Endothelial cell of coronary artery (primary cell): ENCODE results near the gene CYP8B1. TPM values are rescaled to one million over a fixed set of nuclear protein-coding genes. Genes with fewer than 3 reads are reported as not detected.

Experiments used
- total RNA-seq: library from RNA; depleted of rRNA; stranded (reverse); fragments of >200 nt; gene quantifications from 2 replicates; pipeline ENCODE4 v1.2.3, GENCODE V29; 2014

CYP8B1 gene
- total RNA-seq: not detected in 2 replicates

DNA sequence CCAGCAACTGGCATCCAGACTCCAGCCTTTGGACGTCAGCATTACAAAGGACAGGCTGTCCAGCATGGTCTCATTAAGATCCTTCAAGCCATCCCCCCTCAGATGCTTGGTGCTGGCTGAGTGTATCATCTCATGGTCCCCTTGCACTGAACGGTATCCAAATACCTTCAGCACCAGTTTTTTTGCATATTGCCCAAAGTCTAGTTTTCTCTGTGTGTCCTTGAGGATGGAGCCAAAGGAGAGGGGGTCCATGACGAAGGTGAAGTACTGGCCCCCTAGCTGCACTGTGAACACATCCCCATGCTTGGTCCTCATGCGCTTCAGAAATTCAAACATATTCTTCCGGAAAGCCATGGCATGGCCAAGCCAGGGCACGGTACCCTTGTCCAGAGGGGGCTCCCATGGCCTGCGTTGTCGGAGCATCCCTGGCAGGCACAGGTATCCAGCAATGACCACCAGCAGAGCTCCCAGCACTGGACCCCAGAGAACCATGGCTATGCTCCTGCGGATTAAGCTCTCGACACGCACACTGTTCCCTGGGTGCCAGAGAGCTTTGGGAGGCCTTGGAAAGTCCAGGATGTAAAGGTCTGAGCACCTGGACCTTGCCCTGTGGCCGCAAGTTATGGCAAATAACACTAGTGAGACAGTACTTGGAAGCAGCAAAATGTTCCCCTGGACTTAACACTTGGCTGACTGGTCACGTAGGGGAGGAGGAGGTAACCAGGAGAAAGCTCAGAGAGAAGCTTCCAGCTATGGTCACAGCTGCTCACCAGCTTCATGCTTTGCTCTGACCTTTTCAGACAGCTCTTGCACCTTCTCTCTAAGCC is at the start of gene CYP8B1:
TSS of gene CYP8B1 (minus strand) at position 555 of the 827 bp plus-strand sequence. CDS start at position 492, 63 bp downstream.

GRCh38 chr3:42906070-42906847 is 30.6 kb upstream of the CYP8B1 start, which contains the start of gene ZNF662:
Gene ZNF662 (plus strand): TSS chr3:42906142. CDS start chr3:42908115, 1,973 bp downstream.

Other genes starting within 250 kb of the CYP8B1 start
- gene ZBTB47, start 222.2 kb downstream of the CYP8B1 start, total RNA-seq: 16.2 and 28.0 TPM in 2 replicates
- not detected in 2 replicates for gene KLHL40, start 190.3 kb downstream of the CYP8B1 start, total RNA-seq
- not detected in 2 replicates for gene HHATL, start 173.1 kb downstream of the CYP8B1 start, total RNA-seq
- 0.38 and 0.54 TPM in 2 replicates for gene CCDC13, start 102.6 kb downstream of the CYP8B1 start, total RNA-seq
- gene HIGD1A, start 71.4 kb downstream of the CYP8B1 start, total RNA-seq: 109 and 125 TPM in 2 replicates
- gene ACKR2, start 66.4 kb downstream of the CYP8B1 start, total RNA-seq: 0.18 TPM in 1 of 2 replicates, not detected in the other
- 0.36 and 1.6 TPM in 2 replicates for gene ZNF662, start 30.3 kb upstream of the CYP8B1 start, total RNA-seq
- 0.38 TPM in 1 of 2 replicates, not detected in the other for gene GASK1A, start 103.4 kb upstream of the CYP8B1 start, total RNA-seq
- gene POMGNT2, start 230.2 kb upstream of the CYP8B1 start, total RNA-seq: 4.9 and 6.6 TPM in 2 replicates